Measurements from ENCODE around the gene SMC3. TPM values are rescaled to one million over a fixed set of nuclear protein-coding genes. Genes with fewer than 3 reads are reported as not detected.

The SMC3 gene
- total and polyA plus RNA-seq, 9 donors, result 31.4 to 58.3 (median 45.6) TPM

DNA sequence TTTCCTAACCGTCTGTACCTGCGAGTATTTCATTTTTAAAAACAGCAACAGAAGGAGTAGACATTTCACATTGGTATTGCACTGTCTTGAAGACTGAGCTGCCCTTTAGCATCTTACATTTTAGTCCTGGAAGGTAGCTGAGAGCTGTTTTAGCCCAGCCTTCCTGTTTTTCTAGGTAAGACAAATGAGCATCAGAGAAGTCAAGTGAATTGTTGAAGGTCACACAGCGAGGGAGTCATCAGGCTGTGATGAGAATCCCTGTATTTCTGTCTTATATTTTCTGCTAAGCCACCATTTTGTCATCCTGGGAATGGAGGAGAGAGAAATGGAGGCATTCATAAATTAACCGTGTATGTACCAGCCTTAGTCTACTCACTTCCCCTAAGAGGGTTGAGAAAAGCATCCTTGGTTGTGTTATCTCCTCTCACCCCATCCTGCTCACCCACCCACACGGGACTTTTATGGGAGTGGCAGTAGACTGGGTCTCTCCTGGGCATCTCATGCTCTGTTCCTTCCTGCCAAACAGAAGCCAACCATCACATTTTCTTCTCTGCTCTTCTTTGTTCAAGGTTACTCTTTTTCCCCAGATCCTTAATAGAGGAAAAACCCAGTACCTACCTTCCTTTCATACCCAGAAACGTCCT, 85.1 kb downstream of the SMC3 start:
- no peak for DNase-seq
- Histone ChIP-seq H3K9me3 (replicated peaks; ENCODE audit: control insufficient read depth, low read depth, low read length) (no peaks in the 10 kb centered on the region), H3K27me3 (ENCODE audit: control insufficient read depth, insufficient read depth, low read length) (no peaks in the 10 kb centered on the region), H3K4me1 (ENCODE audit: control insufficient read depth, insufficient read depth, low read length) (peaks cover 3% of the 10 kb centered on the region), H3K27ac (ENCODE audit: low read length) (no peak overlapping the region), H3K4me3 (ENCODE audit: low read length) (no peak overlapping the region), H3K36me3 (ENCODE audit: control insufficient read depth, insufficient read depth, low read length) (no peaks in the 10 kb centered on the region)
- 40% methylated on average over 1 of the region's 6 CpGs for WGBS (ENCODE audit: insufficient coverage)

Other genes starting within 250 kb of the SMC3 start
- 2.0 TPM for gene DUSP5, start 69.8 kb upstream of the SMC3 start, total RNA-seq
- gene DUSP5, start 69.8 kb upstream of the SMC3 start, polyA plus RNA-seq (ENCODE audit: insufficient read depth in 1 of 8, insufficient read length in 8 of 8, low replicate concordance in 1 of 8), result 1 to 10 TPM; 2.6 to 4.4 (median 3.0) TPM
- 8.3 TPM for gene RBM20, start 76.6 kb downstream of the SMC3 start, total RNA-seq
- 10 to 100 TPM in 4 of 8 donors, 1 to 10 TPM in 4; 6.5 to 17.0 (median 10.3) TPM for gene RBM20, start 76.6 kb downstream of the SMC3 start, polyA plus RNA-seq (ENCODE audit: insufficient read depth in 1 of 8, insufficient read length in 8 of 8, low replicate concordance in 1 of 8)